ENCODE results near the gene GATAD2B. TPM values are rescaled to one million over a fixed set of nuclear protein-coding genes. Genes with fewer than 3 reads are reported as not detected.
A peak's percentile ranks its signal among the peaks of the same experiment; 100 is the strongest.

Gene GATAD2B
- total and polyA plus RNA-seq, 2 of the 4 experiments (the other 2 are of a cell fraction), result 3.8 to 6.2 TPM

DNA sequence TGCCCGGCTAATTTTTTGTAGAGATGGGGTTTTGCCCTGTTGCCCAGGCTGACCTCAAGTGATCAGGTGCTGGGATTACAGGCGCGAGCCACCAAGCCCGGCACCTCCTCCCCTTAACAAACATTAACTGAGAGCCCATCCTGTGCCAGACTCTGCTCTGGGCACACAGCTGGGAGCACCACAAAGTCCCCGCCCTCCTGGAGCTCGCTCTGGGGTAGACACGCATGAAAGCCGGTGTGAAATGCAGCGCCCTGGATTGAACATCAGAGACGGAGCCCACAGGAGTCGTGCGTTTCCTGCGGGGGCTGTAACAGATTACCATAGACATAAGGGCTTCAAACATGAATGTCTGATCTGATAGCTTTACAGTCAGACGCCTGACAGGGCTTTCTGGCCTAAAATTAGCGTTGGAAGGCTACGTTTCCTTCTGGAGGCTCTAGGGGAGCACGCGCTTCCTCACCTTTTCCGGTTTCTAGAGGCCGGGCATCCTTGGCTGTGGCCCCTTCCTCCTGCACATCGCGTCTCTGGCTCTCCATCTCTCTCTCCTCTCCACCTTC, 133.2 kb downstream of the GATAD2B start:
- no peak for DNase-seq
- peak overlapping the region; percentile 92 for H2BK20ac ChIP-seq (ENCODE audit: low read depth, low read length)
- peak overlapping the region; percentile 79 for H2AK5ac ChIP-seq (ENCODE audit: low read depth, low read length)
- peak overlapping the region; percentile 48 to 92; a peak in 3 of 4 replicates for H4K8ac ChIP-seq (ENCODE audit: low read depth in 2 of 2, low read length in 2 of 2)
- dilution Hi-C loops (cut with HindIII; ENCODE audit: low sequenced_read_pairs, unreplicated experiment) (no loop called here), in situ Hi-C loops (cut with MboI; ENCODE audit: low sequenced_read_pairs) (no loop called here), intact Hi-C loops (cut with micrococcal nuclease) (loop anchor here (10.0 kb wide), 1 partner anchor 135 kb away; the partner anchor contains the start of gene GATAD2B)
- H3K4me3 ChIP-seq (ENCODE audit: insufficient read depth, low read depth, low read length), result no peak overlapping the region
- H3K9me1 ChIP-seq (ENCODE audit: insufficient read depth, low read length), result peaks cover 10% of the 10 kb centered on the region
- peak overlapping the region; percentile 94; the same call in 1 of the 2 replicates for H3K23ac ChIP-seq (ENCODE audit: low read depth, low read length)
- H2AFZ ChIP-seq (replicated peaks; ENCODE audit: low read length, poor library complexity), result peak overlapping the region; percentile 92
- no peaks in the 10 kb centered on the region for H3K27me3 ChIP-seq (ENCODE audit: control insufficient read depth, insufficient read depth, low read length)
- H4K5ac ChIP-seq (ENCODE audit: low read depth, low read length), result peak overlapping the region; percentile 51; the same call in 1 of the 2 replicates
- peaks cover 11% of the 10 kb centered on the region for H3K4me1 ChIP-seq (ENCODE audit: control insufficient read depth, insufficient read depth, low read length)
- H3K56ac ChIP-seq (ENCODE audit: extremely low read depth, insufficient read depth, low read length), result no peak overlapping the region
- peak overlapping the region; percentile 75; the same call in 1 of the 2 replicates for H4K91ac ChIP-seq (ENCODE audit: insufficient read depth, low read depth, low read length)
- H3K36me3 ChIP-seq (ENCODE audit: control insufficient read depth, insufficient read depth, low read length), result no peaks in the 10 kb centered on the region
- peak overlapping the region; percentile 91 for H2BK120ac ChIP-seq (ENCODE audit: low read depth, low read length)
- no TSS peak for BruUV-seq (replicated peaks)
- CTCF ChIA-PET, result no interaction called here
- no peaks in the 10 kb centered on the region for H4K20me1 ChIP-seq (ENCODE audit: insufficient read depth, low read length)
- peak overlapping the region; percentile 87; the same call in 1 of the 2 replicates for H3K4me2 ChIP-seq (ENCODE audit: low read depth, low read length)
- peak overlapping the region; percentile 84 for H3K14ac ChIP-seq (replicated peaks; ENCODE audit: low read depth, low read length)
- POLR2A ChIA-PET (ENCODE audit: unreplicated experiment), result no interaction called here
- H3K9me3 ChIP-seq (ENCODE audit: control insufficient read depth, insufficient read depth, low read length), result no peaks in the 10 kb centered on the region
- peak overlapping the region; percentile 93; the same call in 1 of the 2 replicates for H3K27ac ChIP-seq (ENCODE audit: insufficient read depth, low read length)
- H2BK5ac ChIP-seq (ENCODE audit: low read depth, low read length, poor library complexity, severe bottlenecking), result peak overlapping the region; percentile 97
- H3K9ac ChIP-seq (ENCODE audit: low read depth, low read length), result peak overlapping the region; percentile 30
- peak overlapping the region; percentile 78; the same call in 1 of the 2 replicates for H3K18ac ChIP-seq (ENCODE audit: low read depth, low read length)
- peak overlapping the region; percentile 84 for H2AK9ac ChIP-seq (replicated peaks; ENCODE audit: low read depth, low read length, poor library complexity)
- TF ChIP-seq BHLHE40 (IDR thresholded peaks at IDR 0.05; ENCODE audit: low read depth, low read length) (no peak), RCOR1 (IDR thresholded peaks at IDR 0.05; ENCODE audit: insufficient replicate concordance, low read length) (no peak), MAZ (IDR thresholded peaks at IDR 0.05; ENCODE audit: borderline replicate concordance, low read depth, low read length) (no peak), RFX5 (IDR thresholded peaks at IDR 0.05; ENCODE audit: low read depth, low read length) (no peak), MAFK (IDR thresholded peaks at IDR 0.05; ENCODE audit: low read depth, low read length) (no peak), NFE2L2 (IDR thresholded peaks at IDR 0.05; ENCODE audit: low read depth, low read length) (no peak), RAD21 (IDR thresholded peaks at IDR 0.05; ENCODE audit: low read length) (no peak), CEBPB (IDR thresholded peaks at IDR 0.05; ENCODE audit: low read depth, low read length) (no peak), POLR2A (IDR thresholded peaks at IDR 0.05; ENCODE audit: low read depth, low read length) (no peak), CHD1 (IDR thresholded peaks at IDR 0.05; ENCODE audit: low read depth, low read length) (no peak), SMC3 (IDR thresholded peaks at IDR 0.05; ENCODE audit: low read depth, low read length) (no peak), FOS (IDR thresholded peaks at IDR 0.05; ENCODE audit: low read depth, low read length) (no peak)
- TF ChIP-seq, protein P1, sequence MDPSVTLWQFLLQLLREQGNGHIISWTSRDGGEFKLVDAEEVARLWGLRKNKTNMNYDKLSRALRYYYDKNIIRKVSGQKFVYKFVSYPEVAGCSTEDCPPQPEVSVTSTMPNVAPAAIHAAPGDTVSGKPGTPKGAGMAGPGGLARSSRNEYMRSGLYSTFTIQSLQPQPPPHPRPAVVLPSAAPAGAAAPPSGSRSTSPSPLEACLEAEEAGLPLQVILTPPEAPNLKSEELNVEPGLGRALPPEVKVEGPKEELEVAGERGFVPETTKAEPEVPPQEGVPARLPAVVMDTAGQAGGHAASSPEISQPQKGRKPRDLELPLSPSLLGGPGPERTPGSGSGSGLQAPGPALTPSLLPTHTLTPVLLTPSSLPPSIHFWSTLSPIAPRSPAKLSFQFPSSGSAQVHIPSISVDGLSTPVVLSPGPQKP (IDR thresholded peaks at IDR 0.05; ENCODE audit: borderline replicate concordance, low read depth, low read length), result no peak
- TF ChIP-seq, protein P2, sequence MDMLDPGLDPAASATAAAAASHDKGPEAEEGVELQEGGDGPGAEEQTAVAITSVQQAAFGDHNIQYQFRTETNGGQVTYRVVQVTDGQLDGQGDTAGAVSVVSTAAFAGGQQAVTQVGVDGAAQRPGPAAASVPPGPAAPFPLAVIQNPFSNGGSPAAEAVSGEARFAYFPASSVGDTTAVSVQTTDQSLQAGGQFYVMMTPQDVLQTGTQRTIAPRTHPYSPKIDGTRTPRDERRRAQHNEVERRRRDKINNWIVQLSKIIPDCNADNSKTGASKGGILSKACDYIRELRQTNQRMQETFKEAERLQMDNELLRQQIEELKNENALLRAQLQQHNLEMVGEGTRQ (IDR thresholded peaks at IDR 0.05; ENCODE audit: low read depth, low read length), result no peak
- TF ChIP-seq, protein P3, sequence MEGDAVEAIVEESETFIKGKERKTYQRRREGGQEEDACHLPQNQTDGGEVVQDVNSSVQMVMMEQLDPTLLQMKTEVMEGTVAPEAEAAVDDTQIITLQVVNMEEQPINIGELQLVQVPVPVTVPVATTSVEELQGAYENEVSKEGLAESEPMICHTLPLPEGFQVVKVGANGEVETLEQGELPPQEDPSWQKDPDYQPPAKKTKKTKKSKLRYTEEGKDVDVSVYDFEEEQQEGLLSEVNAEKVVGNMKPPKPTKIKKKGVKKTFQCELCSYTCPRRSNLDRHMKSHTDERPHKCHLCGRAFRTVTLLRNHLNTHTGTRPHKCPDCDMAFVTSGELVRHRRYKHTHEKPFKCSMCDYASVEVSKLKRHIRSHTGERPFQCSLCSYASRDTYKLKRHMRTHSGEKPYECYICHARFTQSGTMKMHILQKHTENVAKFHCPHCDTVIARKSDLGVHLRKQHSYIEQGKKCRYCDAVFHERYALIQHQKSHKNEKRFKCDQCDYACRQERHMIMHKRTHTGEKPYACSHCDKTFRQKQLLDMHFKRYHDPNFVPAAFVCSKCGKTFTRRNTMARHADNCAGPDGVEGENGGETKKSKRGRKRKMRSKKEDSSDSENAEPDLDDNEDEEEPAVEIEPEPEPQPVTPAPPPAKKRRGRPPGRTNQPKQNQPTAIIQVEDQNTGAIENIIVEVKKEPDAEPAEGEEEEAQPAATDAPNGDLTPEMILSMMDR (conservative IDR thresholded peaks at IDR 0.05; ENCODE audit: low read depth, low read length), result no peak
- no peak for ATAC-seq (ENCODE audit: low read depth)
- H2BK15ac ChIP-seq (ENCODE audit: low read depth, low read length), result peak overlapping the region; percentile 89; the same call in 2 of the 3 replicates
- 63% methylated on average over 16 of the region's 22 CpGs; no CpG with 5 or more reads in 1 of the 2 experiments for WGBS, 2 experiments (ENCODE audit: extremely low coverage in 2 of 2, insufficient read length in 1 of 2)
- H3K4ac ChIP-seq (ENCODE audit: low read depth, low read length), result peak overlapping the region; percentile 95
- 0 out of 4 replicates have a peak, but pooled peaks cover 0 to 3% of the 10 kb centered on the region in 2 experiments for H3K79me1 ChIP-seq (ENCODE audit: low read depth in 1 of 2, low read length in 2 of 2)
